Osteocyte (in vitro differentiated cells): Measurements from ENCODE around the gene UNC119. TPM values are rescaled to one million over a fixed set of nuclear protein-coding genes. Genes with fewer than 3 reads are reported as not detected.
"Not testable (repeated sequence)": the region's sequence is repeated elsewhere in the genome, so short reads cannot be mapped to it uniquely, and the experiment has no call there.

Experiments
- DNase-seq: peaks from one replicate; pipeline ENCODE4 v3.0.0; 2021; ENCODE audit warnings: mixed read lengths; ENCODE audit not compliant: unreplicated experiment; ENCODE audit errors: extremely low spot score
- H3K27ac Mint-ChIP-seq: one replicate; pipeline ENCODE4 v1.8.0; 2021; ENCODE audit warnings: mild to moderate bottlenecking, mixed read lengths; ENCODE audit not compliant: unreplicated experiment
- H3K27me3 Mint-ChIP-seq: one replicate; pipeline ENCODE4 v1.8.0; 2021; ENCODE audit warnings: mixed read lengths; ENCODE audit not compliant: unreplicated experiment
- H3K36me3 Mint-ChIP-seq: one replicate; pipeline ENCODE4 v1.8.0; 2021; ENCODE audit warnings: mixed read lengths; ENCODE audit not compliant: unreplicated experiment
- H3K4me1 Mint-ChIP-seq: one replicate; pipeline ENCODE4 v1.8.0; 2021; ENCODE audit warnings: mixed read lengths; ENCODE audit not compliant: unreplicated experiment
- H3K4me3 Mint-ChIP-seq: one replicate; pipeline ENCODE4 v1.8.0; 2021; ENCODE audit warnings: mild to moderate bottlenecking, moderate library complexity, mixed read lengths; ENCODE audit not compliant: unreplicated experiment
- H3K9me3 Mint-ChIP-seq: one replicate; pipeline ENCODE4 v1.8.0; 2021; ENCODE audit warnings: mixed read lengths; ENCODE audit not compliant: unreplicated experiment
- CTCF ChIP-seq: fragments of 200-600 bp; sonication (generic); IDR thresholded peaks from 2 replicates; pipeline ENCODE4 v1.5.0; 2021; ENCODE audit warnings: antibody characterized with exemption, mild to moderate bottlenecking, moderate library complexity
- total RNA-seq: library from RNA; stranded (reverse); gene quantifications from 2 replicates; pipeline ENCODE4 v1.2.1, GENCODE V29; 2021

The UNC119 gene
- total RNA-seq, 1 donor from 2014 or later = 34.9 TPM

DNA sequence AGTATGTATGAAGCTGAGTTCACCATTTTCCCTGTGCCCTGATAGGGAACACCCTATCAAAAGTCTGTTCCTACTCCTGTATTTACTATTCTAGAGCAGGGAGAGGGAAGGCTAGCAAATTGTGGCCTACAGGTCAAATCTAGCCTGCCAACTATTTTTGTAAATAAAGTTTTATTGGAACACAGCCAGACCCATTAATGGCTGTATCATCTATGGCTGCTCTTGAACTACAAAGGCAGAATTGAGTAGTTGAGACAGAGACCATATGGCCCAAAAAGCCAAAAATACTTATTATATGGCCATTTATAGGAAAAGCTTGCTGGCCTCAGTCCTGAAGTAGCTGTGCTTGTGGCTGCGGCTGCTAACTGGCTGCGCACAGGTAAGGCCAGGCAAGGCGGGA, 28.5 kb upstream of the UNC119 start:
- H3K27me3 Mint-ChIP-seq = no peaks in the 10 kb centered on the region
- no peak overlapping the region for H3K4me3 Mint-ChIP-seq
- no peak overlapping the region for H3K27ac Mint-ChIP-seq
- no peaks in the 10 kb centered on the region for H3K9me3 Mint-ChIP-seq
- no peak for DNase-seq
- H3K4me1 Mint-ChIP-seq = peaks cover 5% of the 10 kb centered on the region
- peaks cover 9% of the 10 kb centered on the region for H3K36me3 Mint-ChIP-seq
- TF ChIP-seq CTCF = no peak

GRCh38 chr17:28579526-28579925, 27.1 kb upstream of the UNC119 start:
- H3K27me3 Mint-ChIP-seq = no peaks in the 10 kb centered on the region
- H3K27ac Mint-ChIP-seq = no peak overlapping the region
- peaks cover 6% of the 10 kb centered on the region for H3K36me3 Mint-ChIP-seq
- H3K9me3 Mint-ChIP-seq = no peaks in the 10 kb centered on the region
- no peak for DNase-seq
- no peak for TF ChIP-seq CTCF
- H3K4me3 Mint-ChIP-seq = no peak overlapping the region
- H3K4me1 Mint-ChIP-seq = peaks cover 5% of the 10 kb centered on the region

- TF ChIP-seq CTCF = no peak
- no peak overlapping the region for H3K4me3 Mint-ChIP-seq
- peaks cover 5% of the 10 kb centered on the region for H3K4me1 Mint-ChIP-seq
- H3K27ac Mint-ChIP-seq = no peak overlapping the region
- no peak for DNase-seq
- peaks cover 6% of the 10 kb centered on the region for H3K36me3 Mint-ChIP-seq
- H3K9me3 Mint-ChIP-seq = no peaks in the 10 kb centered on the region
- H3K27me3 Mint-ChIP-seq = no peaks in the 10 kb centered on the region
Measured at GRCh38 chr17:28578246-28579195, 26.1 kb upstream of the UNC119 start.

DNA sequence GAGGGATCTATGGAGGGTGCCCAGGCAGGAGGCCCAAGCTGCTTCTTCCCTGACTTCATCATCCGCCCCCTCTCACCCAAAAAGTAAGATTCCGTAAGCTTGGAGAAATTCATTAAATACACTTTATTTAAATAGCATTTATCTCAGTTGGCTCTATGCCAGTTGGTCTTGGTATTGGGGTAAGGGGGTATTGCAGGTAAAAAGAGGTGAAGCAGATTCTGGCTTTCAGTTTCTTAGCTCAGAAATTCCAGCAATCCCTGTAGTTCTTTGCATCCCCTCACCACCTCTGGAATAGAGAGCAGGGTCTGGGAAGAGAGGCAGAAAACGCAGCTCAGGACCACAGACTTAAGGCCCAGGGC, 25.0 kb upstream of the UNC119 start:
- H3K9me3 Mint-ChIP-seq = no peaks in the 10 kb centered on the region
- H3K27ac Mint-ChIP-seq = no peak overlapping the region
- no peaks in the 10 kb centered on the region for H3K27me3 Mint-ChIP-seq
- no peak for DNase-seq
- peaks cover 11% of the 10 kb centered on the region for H3K4me1 Mint-ChIP-seq
- no peak for TF ChIP-seq CTCF
- peaks cover 6% of the 10 kb centered on the region for H3K36me3 Mint-ChIP-seq
- no peak overlapping the region for H3K4me3 Mint-ChIP-seq

- H3K36me3 Mint-ChIP-seq = peaks cover 6% of the 10 kb centered on the region
- peak within 1 kb of the TSS; percentile 57 for H3K4me3 Mint-ChIP-seq
- H3K27me3 Mint-ChIP-seq = no peaks in the 10 kb centered on the region
- H3K4me1 Mint-ChIP-seq = peaks cover 16% of the 10 kb centered on the region
- TF ChIP-seq CTCF = no peak
- H3K9me3 Mint-ChIP-seq = no peaks in the 10 kb centered on the region
- DNase-seq = peak; percentile 90
- H3K27ac Mint-ChIP-seq = no peak within 1 kb of the TSS
Measured at GRCh38 chr17:28576758-28577465, 24.5 kb upstream of the UNC119 start, which contains the start of gene ALDOC. Gene ALDOC (minus strand): TSS chr17:28576895. CDS start chr17:28575532, 1,363 bp downstream.

DNA sequence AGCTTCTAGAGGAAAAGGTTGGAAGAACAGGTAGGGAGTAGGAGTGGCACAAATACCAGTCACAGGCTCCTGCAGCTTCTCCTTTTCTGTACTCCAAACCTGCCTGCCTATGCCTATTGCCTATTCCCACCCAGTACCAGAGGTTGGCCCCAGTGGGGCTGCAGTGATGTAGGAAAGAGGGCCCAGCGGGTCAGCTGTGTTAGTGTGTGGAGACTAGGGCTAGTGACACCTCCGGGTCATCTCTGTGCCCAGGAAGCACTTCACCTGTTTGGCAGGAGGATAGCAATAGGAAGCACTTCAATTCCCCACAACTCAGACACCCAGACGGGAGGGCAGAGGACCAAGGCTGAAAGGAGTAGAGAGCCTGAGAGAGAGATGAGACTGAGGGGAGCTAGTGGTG, 23.6 kb upstream of the UNC119 start:
- not testable (repeated sequence) for H3K36me3 Mint-ChIP-seq, H3K4me3 Mint-ChIP-seq, DNase-seq, H3K27me3 Mint-ChIP-seq, H3K9me3 Mint-ChIP-seq, H3K27ac Mint-ChIP-seq
- H3K4me1 Mint-ChIP-seq = peaks cover 20% of the 10 kb centered on the region
